HG02763 (cell line): Measurements from ENCODE around the gene ATP7B.
"Not testable (repeated sequence)": the region's sequence is repeated elsewhere in the genome, so short reads cannot be mapped to it uniquely, and the experiment has no call there.

Experiments
- ATAC-seq: cut with Tn5 transposase; IDR thresholded peaks from one replicate; pipeline ENCODE4 v1.9.1; 2021; ENCODE audit warnings: mild to moderate bottlenecking, moderate library complexity; ENCODE audit not compliant: unreplicated experiment

ATP7B gene

DNA sequence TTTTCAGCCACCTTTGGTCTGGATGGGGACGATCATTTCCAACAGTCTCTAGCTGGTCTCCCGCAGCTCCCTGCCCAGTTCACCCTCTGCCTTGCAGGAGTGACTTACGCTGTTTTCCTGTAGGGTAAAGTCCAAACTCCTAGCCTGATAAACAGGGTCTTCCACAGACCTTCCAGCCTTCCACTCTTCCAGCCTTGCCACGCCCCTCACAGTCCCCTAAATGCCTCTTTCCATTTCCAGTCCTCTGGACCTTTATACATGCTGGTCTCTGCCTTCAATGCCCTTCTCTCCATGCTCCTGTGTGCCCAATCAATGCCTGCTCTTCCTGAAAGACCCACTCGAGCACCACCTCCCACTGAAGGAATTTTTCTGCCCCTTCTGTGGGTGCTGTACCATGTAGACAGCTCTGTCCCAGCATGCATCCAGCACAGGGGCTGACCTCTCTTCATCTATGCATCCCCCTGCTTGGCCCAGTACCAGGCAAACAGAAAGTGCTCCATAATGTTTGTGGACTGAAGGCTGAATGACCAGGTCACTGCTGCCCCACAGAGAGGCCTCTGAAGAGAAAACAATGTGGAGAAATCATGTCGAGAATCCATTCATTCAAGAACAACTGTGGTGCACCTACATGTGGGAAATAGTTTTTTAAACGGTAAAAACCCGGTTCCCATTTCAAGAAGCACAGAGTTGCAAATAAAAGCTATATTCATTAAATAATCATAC, 4.6 kb downstream of the ATP7B start:
- ATAC-seq = no peak

DNA sequence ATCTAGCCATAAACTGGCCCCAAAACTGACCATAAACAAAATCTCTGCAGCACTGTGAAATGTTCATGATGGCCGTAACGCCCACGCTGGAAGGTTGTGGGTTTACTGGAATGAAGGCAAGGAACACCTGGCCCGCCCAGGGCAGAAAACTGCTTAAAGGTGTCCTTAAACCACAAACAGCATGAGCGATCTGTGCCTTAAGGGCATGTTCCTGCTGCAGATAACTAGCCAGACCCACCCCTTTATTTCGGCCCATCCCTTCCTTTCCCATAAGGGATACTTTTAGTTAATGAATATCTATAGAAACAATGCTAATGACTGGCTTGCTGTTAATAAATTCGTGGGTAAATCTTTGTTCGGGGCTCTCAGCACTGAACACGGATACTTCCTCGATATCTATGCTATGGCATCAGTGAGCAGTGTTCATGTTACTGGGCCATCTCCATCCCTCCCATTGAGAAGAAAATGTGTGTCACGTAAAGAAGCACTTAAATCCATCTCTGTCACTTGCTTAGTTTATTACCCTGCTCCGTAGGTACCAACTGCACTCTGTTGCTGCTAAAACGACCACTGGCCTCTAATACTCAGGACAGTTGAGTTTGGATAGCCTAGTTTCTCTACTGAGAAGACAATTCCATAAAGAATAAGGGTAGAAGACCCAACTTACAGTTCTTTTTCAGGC, 5.3 kb downstream of the ATP7B start:
- no peak for ATAC-seq

DNA sequence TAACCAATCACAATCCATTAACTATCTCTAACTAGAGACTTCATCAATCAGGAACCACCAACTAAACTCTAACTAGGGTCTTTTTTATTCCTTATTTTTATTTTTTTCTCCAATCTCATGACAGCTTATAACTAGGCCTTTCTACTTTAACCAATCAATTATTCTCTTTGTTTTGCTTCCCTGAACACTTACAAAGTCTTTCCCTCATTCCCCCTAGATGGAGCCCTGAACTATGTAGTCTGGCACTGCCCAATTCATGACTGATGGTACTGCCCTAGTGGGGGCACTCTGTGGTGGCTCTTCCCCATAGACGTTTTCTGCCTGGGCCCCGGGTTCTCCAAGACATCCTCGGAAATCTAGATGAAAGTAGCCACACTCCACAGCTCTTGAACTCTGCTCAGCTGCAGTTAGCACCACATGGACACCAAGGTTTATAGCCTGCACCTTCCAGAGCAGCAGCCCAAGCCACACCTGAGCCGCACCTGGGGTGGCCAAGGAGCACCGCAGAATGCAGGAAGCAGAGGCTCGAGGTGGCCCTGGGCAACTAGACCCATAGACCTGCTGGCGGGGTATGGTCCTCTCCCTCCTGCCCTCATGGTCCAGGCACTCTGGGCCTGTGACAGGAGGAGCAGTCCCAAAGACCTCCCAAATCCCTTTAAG, 6.6 kb downstream of the ATP7B start:
- ATAC-seq = no peak

DNA sequence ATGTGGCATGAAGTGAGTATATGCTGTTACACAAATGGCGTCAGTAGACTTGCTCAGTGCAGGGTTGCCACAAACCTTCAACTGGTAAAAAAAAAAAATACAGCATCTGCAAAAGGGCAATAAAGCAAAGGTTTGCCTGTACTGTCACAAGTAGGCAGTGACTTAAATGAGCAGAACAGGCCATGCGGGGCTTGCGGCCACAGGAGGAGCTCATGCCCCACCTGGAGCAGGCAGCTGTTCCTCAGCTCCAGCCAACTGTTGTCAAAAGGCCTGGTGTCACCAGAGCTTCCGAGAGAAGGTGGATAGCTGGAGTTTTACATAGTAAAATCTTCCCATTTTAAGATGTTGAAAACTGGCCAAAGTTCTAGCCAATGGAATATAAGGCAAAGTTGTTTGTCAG, 7.7 kb downstream of the ATP7B start:
- ATAC-seq = no peak

DNA sequence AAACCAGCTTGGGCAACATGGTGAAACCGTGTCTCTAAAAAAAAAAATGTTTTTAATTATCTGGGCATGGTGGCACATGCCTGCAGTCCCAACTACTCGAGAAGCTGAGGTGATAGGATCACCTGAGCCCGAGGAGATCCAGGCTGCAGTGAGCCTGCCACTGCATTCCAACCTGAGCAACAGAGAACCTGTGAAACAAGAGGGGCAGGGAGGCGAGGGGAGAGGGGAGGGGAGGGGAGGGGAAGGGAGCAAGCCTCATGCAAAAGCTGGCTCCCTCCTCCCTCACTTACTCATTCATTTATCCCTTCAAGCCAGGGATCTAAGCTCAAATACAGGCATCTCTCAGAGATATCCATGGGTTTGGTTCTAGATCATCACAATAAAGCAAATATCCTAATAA, 8.9 kb downstream of the ATP7B start:
- ATAC-seq = no peak

DNA sequence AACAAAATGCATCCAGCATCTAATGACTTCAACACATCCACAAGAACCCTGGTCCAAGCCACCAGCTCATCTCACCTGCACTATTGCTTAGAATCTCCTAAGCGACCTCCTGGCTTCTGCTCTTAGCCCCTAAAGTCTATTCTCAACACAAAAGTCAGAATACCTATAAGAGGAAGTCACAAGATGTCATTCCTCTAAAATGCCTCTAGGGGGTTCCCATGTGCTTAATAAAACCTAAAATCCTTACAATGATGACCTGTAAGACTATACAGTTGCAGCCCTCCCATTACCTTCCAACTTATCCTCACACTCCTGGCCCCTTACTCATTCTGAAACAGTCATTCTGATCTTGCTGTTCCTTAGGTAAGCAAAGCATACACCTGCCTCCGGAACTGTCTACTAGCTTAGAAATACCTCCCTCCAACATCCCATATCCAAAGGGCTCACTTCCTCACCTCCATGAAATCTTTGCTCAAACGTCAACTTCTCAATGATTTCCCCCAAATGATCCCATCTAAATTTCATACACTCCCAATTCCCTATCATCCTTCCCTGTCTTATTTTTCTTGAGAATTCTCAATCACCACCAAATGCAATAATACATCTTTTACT, 10.0 kb downstream of the ATP7B start:
- no peak for ATAC-seq

DNA sequence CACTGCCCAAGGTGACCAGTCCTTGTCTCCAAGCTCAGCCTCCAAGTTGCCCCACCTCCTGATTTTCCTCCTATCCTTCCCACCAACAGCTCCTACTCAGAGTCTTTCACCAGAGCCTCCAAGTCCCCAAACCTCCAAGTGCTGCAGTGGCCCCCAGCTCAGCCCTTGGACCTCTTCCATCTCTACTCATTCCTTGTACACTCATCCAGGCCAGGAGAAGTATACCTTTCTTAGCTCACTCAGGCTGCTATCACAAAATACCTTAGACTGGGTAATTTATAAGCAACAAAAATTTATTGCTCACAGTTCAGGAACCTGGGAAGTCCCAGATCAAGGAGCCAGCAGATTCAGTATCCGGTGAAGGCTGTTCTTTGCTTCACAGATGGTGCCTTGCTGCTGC, 11.3 kb downstream of the ATP7B start:
- ATAC-seq = no peak

DNA sequence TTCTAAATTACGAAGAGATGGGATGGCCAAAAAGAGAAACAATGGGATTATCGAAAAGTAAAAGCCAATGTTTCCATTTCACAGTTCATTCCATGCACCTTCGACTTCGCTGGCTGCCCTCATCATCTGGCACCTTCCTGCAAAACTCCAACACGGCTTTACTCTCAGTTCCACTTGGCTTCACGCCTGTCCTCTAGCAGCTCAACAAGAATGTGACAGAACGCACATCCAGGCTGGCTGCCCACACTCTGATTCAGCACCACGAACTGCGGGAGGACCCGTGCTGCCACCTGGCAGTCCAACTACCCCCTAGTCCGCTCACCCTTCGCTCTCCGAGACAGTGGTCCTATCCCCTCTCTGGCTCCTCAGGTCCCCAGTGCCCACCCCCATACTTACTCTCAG, 11.7 kb downstream of the ATP7B start:
- ATAC-seq = no peak

DNA sequence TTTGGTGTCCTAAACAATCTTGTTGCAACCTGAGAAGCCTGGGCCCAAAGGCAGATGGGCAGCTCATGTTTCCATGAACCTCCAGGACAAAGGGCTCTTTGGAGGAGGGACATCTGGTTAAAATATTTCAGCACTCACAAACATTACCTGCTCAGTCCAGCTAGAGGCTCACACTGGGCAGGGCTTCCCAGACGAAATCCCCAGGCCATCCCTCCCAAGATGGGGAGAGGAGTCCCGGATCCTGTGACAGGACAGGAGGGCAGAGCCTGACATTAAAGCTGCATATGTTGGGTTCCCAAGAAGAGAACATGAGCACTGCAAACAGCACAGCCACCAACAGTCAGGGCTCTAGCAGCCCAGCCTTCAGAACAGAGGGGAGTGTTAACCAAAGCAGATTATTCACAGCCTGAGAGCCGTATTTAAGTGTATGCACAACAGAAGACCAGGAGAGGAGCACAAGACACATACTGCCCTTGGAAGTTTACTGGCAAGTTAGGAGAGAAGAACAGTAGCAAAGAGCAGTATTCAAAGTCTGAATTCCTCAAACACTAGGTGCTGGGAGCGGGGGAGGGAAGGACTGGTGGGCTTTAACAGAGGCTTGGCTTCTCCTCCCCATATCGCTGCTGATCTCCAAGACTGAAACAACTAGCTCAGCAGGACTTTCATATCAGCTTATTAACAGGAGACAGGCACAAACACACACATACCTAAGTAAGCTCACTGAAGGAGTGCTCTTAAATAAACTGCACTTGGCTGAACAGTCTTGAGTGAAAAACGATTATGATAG, 12.3 kb downstream of the ATP7B start:
- ATAC-seq = no peak

DNA sequence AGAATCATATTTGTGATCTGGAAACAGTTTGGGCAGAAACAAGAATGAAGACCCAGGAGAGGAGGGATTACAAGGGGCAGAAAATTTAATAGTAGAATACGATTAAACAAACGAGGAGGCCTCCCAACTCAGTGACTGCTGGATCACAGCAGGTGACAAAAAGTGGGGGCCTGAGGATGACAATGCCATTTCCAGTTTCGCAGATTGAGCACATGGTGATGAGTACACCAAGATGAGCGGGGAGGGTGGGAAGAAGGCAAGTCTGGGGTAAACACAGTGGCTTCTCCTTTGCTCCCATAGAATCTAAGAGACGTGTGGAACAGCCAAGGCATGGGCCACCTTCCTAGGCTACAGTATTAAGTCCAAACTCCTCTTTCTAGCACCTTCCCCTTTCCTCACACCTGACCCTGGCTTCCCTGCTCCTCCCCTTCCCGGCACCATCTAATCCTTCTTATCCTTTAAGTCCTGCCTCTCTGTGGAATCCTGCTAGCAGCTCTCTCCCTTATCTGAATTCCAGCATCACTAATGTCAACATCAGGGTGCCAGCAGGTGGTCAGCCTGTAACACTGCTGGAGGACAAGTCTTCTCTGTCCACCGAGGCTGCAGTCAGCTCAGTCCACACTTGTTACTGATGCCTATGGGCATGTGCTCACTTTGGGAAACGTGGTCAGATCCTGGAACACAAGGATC, 13.5 kb downstream of the ATP7B start:
- no peak for ATAC-seq

DNA sequence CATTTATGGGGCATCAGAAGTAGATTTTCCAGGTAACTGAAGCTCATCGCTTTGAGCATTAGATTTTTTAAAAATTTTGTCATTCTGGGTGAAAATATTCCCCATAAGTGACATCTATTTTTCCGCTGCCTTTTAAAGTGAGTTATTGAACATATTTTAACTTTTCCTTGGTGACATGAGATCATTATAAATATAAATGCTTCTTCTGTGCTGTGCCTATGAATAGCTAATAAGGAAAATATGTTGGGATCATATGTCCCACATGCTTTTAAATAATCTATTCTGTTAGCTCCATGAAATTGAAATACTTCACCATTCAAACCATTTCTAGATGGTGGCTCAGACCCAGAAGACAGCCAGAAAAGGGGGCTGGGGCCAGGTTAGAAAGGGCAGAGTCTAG, 14.1 kb downstream of the ATP7B start:
- no peak for ATAC-seq

DNA sequence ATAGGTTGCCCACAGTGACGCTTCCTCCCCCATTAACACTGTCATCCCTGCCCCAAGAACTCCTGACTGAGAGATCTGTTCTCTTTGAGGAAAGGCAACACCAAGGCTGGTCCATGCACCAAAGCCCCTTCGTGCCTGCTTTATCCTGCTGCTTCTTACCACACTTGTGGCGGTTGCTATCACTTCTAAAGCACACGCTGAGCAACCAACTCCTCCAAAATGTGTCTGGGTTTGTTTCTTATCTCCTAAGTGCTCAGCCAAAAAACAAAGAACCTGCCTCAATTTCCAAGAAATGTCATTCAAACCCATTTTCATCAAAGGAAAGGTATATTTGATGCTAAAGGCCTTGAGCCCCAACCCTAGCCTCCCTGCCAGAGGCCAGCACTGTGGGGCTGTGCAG, 14.6 kb downstream of the ATP7B start:
- no peak for ATAC-seq

DNA sequence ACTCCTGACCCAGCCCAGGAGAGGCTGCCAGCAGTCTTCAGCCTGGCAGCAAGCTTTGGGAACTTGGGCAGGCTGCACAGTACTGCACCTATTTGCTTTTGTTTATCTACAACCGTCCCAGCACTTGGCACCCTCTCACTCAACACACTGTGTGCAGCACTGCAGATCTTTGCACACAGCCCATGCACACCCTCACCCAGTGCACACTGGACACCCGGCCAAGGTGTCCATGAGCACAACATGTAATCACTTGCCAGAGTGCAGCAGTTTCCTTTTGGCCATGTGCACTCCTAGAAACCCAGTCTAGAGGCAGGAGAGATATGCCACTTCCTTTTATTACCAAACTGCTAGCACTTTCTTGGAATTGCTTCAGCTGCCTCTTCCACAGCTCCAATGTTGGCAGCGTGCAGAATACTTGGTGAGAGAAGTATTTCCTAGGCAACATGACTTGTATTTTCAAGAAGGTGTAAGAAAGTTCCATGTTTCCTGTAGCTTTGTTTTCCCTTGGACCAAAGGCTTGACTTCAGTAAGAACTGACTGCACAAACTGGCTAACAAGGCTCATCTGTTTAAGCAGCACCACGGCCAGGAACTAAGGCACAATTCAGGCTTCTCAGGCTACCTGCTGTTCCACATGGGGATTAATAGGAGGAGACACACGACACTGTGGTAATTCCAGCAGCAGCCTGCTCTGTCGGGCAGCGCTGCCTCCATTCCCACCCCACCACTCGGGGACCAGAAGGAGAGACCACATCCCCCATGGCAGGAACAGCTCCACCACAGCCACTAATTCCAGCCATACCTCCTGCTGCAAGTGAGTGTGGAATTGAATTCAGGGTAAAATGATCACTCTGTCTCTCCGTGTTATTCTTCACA, 15.3 kb downstream of the ATP7B start:
- no peak for ATAC-seq

DNA sequence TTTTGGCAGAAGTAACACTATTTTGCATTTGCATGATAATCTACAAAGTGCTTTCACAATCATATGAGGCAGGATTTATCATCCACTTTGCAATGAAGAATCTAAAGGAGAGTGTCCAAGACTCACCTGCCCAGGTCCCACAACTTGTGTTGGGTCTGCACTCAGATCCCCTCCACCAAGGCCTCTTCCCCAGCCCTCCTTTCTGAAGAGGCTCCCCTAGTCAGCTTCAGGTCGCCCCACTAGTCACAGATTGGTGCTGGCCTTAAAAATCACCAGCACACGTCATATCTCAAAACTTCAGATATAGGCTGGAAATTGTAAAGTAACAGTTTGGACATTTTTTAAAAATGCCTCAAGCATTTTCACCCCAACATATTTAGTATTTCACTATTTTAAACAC, 17.5 kb downstream of the ATP7B start:
- no peak for ATAC-seq

DNA sequence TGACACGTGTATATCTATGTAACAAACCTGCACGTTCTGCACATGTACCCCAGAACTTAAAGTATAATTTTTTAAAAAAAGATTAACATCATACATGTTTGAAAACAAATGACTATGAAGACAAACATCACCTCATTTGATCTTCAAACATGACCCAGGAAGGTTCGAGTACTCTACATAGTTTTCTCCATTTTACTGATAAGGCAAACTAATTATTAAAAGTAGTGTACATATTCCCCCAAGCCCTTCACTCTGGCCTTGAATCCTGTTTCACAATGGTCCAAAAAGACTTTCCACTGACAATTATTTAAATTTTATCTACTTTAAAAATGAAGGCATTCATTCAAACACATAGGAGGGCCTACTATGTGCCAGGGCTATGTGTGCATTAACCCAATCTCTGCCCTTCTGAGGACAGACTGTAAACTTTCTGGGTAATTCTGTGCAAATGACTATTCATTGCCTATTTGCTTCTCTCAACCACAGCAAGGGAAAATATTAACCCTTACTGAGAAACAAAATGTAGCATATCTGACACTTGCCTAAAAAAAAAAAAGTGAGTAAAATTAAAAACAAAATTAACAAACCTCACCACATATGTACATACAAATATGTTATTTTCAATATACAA, 22.1 kb downstream of the ATP7B start:
- no peak for ATAC-seq

DNA sequence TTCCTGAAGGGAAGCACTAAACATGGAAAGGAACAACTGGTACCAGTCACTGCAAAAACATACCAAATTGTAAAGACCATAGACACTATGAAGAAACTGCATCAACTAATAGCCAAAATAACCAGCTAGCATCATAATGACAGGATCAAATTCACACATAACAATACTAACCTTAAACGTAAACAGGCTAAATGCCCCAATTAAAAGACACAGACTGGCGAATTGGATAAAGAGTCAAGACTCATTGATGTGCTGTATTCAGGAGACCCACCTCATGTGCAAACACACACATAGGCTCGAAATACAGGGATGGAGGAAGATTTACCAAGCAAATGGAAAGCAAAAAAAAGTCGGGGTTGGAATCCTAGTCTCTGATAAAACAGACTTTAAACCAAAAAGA, 26.3 kb downstream of the ATP7B start:
- ATAC-seq = not testable (repeated sequence)

DNA sequence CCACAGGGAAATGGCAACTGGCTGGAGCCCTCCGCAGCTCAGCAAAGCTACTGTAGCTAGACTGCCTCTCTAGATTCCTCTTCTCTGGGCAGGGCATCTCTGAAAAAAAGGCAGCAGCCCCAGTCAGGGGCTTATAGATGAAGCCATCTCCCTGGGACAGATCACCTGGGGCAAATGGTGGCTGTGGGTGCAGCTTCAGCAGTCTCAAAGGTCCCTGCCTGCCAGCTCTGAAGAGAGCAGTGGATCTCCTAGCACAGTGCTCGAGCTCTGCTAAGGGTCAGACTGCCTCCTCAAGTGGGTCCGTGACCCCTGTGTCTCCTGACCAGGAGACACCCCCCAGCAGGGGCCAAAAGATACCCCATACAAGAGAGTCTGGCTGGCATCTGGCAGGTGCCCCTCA, 28.0 kb downstream of the ATP7B start:
- not testable (repeated sequence) for ATAC-seq

DNA sequence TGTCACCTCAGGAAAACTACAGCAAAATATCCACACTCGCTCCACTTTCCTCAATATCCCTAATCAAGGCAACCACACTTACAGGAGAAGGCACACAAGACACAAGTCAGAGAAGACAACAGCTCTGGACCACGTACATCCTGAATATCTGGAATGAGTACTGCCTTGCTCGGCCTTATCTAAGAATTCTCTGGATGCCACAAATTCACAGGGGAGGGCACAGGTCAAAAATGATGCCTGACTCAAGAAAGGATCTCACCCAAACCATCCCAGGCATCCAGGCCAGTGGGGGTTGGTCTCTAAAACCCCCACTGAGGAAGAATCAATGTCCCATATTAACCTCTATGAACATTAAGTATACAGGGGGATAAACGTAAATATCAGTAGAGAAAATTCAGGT, 29.9 kb downstream of the ATP7B start:
- ATAC-seq = no peak

DNA sequence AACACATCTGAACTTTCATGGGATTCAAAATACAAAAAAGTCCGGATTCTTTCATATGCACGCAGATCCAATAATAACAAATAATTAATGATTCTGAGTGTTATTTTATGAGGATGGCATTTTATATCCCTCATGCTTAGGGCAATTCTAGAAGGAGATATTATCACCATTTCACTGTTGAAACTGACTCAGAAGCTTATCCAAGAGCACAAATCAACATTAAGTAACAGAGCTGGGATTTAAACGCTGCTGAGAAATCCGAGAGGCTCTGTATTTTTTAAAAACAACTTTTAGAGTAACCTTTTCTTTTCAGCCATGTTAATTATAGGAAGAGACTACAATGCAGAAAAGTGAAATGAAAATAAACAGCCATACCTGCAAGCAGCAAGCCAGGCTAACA, 30.3 kb downstream of the ATP7B start:
- no peak for ATAC-seq
